Limb (tissue), 2 donors: ENCODE data around the gene CLASP1.

Experiments used
- DNase-seq, 2 donors: peaks; one replicate each; pipeline ENCODE4 v3.0.0-alpha.2; 2016; ENCODE audit errors: extremely low spot score in 2 of 2

The CLASP1 gene

DNA sequence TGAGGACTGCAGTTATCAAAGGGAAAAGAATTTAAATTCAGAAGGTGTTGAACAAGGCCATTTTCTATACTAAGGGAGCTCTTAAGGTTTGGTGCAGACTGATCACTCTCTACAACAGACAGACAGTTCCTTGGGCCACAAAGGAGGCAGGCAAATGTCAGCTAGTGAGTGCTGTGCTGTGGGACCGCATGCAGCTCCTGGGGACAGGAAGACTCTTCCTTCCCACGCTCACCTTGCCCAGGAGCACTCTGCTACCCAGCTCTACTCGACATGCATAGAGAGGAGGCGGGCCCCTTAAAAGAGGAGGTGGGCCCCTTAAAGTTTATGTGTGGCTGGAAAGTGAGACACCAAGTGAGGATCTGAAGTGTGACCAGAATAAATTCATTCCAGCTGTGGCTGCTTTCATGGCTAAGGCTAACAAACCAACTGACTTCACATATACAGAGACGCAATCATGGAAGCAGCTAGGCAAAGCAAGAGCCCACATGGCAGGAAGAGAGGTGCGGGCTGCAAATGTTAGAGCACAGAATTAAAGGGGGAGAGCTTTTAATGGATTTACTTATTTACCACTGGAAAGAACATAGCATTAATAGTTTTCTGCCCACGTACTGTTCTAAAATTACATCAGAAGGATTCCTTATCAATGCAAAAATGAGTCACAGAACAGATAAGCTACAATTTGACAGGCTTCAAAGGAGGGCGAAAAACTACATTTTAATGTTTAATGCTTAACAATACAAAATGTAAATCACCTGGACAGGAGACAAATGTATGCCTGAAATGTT is 220.0 kb downstream of the CLASP1 start:
- DNase-seq: peak in 1 of 2 donors; percentile 18

DNA sequence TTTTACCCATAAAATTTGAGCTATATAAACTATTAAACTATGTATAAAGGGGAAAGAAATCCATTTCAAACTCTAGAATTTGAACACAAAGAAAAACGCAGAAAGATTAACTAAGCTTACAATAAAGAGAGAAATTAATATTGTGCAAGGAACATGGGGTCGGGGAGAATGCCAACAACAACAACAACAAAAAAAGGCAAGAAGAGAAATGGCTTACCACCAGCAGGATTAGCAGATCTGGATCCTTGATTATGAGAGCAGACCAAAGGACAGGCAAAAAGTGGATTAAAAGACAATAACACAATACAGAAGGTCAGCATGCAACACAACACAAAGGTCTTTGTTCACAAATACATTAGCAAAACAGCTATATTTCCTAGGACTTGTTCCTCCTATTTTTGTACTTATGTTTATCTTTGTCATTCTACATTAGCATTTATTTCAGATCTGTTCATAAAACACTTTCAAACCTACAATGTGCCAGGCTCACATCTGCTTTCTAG is 222.0 kb downstream of the CLASP1 start:
- DNase-seq: no peak

DNA sequence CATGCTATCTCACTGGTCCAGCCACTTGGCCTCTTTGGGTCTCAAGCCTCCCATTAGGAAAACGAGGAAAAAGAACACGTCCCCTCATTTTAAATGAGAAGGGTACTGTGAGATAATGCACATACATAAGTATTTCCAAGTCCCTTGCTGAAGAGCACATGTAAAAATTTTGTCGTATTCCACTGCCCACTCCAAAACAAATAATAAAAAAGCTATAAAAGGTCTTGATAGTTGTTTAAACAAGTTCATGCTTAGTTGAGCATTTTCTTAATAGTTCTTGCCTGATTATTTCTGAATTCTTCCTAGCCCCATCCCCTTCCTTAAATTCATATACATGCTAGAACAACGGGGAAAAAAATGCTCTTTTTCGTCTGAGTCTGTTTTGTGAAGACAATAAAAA is 228.8 kb downstream of the CLASP1 start:
- no peak for DNase-seq

DNA sequence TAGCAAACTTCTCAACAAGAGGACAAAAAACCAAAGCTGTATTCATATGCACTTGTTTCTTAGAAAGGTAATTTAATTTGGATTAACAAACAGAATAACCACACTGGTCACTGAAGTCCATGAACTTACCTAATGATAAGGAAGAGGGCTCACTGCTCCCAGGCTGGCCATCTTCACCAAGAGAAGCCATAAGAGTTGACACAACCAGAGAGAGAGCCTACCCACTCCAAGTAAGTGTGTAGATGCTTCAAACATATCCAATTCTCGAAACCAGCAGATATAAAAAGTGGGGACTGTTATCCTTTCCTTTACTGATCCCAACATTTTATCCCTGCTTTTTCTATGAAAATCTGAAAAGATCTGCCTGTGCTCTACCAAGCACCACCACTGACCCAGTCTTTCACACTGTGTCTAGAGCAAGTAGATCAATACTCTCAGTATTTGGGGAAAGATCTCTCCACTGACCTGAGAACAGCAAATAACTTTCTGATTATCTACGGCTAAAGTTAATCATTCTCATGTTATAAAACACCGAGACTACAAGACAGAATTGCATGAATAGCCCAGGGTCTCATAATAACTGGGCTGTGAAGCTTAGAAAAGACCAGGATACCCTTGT is 230.1 kb downstream of the CLASP1 start:
- no peak for DNase-seq

GRCh38 chr2:121418494-121419058 is 230.7 kb downstream of the CLASP1 start:
- no peak for DNase-seq

GRCh38 chr2:121417826-121418225 is 231.4 kb downstream of the CLASP1 start:
- DNase-seq: no peak

- DNase-seq: no peak
Observed at GRCh38 chr2:121415727-121416126, 233.5 kb downstream of the CLASP1 start.

- DNase-seq: no peak
Observed at GRCh38 chr2:121412349-121412748, 236.9 kb downstream of the CLASP1 start.

DNA sequence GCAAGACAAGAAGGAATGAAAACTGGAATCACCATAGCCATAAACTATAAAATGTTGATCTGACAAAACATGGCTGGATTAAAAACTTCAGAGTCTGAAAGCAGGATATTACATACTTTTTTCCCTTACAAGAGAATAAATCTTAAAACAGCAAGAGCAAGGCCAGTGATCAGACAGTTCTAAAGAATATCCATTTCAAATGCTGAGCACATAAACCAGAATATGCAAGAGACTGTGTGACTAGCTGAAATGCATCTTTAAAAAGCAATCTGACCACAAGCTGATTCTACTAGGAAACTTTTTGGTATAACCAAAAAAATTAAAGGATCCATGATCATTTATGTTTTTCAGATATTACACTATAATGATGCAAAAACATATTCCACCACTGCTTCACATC is 239.3 kb downstream of the CLASP1 start:
- DNase-seq: no peak

DNA sequence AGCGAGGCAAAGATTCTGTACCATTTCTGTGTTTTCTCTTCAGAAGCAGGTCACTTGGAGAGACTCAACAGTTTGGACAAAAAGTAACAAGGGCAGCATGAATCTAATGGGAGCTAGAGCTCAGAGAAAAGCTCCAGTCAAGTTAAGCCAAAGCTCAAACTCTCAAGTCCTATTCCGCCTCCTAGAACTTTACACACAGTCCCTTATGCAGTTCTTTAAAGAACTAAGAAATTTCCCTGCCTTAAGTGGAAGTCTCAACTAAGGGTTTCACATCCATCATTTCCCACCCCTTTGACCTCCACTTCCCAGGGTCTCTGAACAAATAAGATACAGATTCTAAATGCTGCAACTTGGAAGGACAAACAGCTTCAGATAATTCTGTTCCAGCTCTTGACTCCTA is 239.9 kb downstream of the CLASP1 start:
- no peak for DNase-seq

GRCh38 chr2:121408641-121409040 is 240.6 kb downstream of the CLASP1 start:
- no peak for DNase-seq

DNA sequence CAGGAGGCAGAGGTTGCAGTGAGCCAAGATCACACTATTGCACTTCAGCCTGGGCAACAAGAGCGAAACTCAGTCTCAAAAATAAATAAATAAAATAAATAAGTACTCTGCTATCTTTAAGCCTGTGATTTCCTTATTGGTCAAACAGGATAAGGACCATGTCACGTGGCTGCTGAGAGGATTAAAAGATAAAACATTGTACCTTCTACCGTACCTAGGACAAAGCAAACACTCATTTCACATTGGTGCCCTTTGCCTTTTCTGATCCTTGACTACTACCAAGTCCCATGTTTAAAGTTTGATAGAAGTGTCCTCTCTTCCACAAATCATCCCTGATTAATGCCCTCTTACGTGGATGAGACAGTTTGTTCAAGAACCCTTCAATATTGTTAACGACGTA is 244.0 kb downstream of the CLASP1 start:
- no peak for DNase-seq

DNA sequence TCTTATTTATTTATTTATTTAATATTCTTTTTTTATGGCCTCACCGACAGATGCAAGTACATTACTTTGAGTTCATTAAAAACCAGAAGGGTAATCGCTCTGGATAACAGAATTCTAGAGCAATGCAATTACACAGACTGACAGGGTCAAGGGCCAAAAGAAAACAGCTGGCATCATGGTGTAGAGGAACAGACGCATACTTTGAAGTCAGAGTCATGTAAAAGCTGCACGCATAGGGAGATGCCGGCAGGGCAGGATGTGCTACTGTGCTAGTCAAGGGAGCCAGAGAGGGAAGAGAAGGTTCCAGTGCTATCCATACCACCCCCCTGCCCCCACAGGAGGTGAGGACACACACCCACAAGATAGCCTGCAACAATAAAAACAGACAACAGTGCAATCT is 249.1 kb downstream of the CLASP1 start:
- no peak for DNase-seq

DNA sequence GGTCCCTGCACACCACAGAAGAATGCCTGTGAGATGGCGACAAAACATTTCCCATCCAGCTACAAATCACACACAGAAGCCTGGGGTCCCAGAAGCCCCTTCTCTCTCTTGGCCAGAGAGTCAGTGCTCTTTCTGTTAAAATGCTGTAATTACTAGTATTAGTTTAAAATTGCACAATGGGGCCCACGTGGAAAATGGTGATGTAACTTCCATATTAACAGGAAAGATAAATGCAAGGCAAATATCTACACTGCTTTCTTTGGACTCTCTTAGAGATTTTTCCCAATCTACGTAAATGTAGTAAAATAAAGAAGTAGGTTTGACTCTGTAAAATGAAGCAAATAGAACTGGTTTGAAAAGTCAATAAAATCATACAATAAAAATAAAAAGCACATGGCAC is 250.4 kb downstream of the CLASP1 start:
- DNase-seq: no peak

- DNase-seq: no peak
Observed at GRCh38 chr2:121390082-121390692, 259.1 kb downstream of the CLASP1 start.

DNA sequence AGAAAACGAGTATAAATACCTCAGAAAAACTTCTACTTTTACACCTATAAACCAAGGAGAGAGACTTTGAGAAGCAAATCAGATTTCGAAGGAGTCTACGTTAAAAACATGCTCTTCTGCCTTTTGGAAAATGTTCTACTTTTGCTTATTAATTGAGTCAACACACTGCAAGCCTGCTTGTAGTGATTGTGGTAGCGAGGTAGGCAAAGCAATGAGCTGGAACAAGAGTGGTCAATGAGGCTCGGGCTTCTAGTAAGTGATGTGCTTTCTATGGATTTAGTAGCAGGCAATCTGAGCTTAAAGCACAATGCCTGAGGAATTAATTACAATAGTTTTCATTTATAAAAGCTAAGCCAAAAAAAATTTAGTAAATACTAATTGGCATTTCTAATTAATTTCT is 260.9 kb downstream of the CLASP1 start:
- DNase-seq: no peak

GRCh38 chr2:121387591-121388325 is 261.5 kb downstream of the CLASP1 start:
- DNase-seq: no peak

GRCh38 chr2:121386707-121387106 is 262.6 kb downstream of the CLASP1 start:
- no peak for DNase-seq

DNA sequence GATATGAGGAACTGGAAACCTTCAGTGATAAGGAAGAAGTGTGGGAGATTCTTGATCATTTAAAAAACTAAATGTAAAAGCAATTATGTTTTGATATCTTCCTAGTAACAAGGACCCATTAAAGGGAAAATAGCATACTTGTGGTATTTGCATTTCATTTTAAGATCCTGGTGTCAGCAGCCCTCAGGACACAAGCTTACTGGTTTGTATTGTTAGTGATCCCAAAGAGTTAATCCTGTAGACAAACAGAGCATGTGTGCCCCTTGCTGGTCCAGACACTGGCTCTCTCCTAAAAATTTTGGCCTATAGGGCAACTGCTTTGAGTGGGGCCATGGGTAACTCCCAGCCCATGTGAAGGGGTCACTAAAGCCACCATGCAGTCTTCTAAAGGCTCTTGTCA is 263.2 kb downstream of the CLASP1 start:
- no peak for DNase-seq

GRCh38 chr2:121382744-121383143 is 266.5 kb downstream of the CLASP1 start:
- DNase-seq: no peak

- DNase-seq: no peak
Observed at GRCh38 chr2:121377646-121378045, 271.6 kb downstream of the CLASP1 start.
